GM12873 (cell line): ENCODE measurements around the gene THTPA.

Experiments used
- TF ChIP-seq, protein P1 (sequence below): IDR thresholded peaks from 2 replicates; pipeline ENCODE4 v1.5.1; 2012; ENCODE audit warnings: low read depth, mild to moderate bottlenecking, moderate library complexity, low read length, control low read depth; ENCODE audit not compliant: insufficient read depth; ENCODE audit errors: missing control alignments

Gene THTPA

GRCh38 chr14:23550131-23550811, 5.8 kb upstream of the THTPA start:
- TF ChIP-seq, protein P1, sequence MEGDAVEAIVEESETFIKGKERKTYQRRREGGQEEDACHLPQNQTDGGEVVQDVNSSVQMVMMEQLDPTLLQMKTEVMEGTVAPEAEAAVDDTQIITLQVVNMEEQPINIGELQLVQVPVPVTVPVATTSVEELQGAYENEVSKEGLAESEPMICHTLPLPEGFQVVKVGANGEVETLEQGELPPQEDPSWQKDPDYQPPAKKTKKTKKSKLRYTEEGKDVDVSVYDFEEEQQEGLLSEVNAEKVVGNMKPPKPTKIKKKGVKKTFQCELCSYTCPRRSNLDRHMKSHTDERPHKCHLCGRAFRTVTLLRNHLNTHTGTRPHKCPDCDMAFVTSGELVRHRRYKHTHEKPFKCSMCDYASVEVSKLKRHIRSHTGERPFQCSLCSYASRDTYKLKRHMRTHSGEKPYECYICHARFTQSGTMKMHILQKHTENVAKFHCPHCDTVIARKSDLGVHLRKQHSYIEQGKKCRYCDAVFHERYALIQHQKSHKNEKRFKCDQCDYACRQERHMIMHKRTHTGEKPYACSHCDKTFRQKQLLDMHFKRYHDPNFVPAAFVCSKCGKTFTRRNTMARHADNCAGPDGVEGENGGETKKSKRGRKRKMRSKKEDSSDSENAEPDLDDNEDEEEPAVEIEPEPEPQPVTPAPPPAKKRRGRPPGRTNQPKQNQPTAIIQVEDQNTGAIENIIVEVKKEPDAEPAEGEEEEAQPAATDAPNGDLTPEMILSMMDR: no peak

- TF ChIP-seq, protein P1: no peak
Observed at GRCh38 chr14:23550812-23551265, 5.2 kb upstream of the THTPA start.

- TF ChIP-seq, protein P1: no peak
Observed at GRCh38 chr14:23551266-23552028, 4.6 kb upstream of the THTPA start, which contains the start of gene ZFHX2. Gene ZFHX2 (minus strand): TSS chr14:23551765. CDS start chr14:23535325, 16,440 bp downstream.

DNA sequence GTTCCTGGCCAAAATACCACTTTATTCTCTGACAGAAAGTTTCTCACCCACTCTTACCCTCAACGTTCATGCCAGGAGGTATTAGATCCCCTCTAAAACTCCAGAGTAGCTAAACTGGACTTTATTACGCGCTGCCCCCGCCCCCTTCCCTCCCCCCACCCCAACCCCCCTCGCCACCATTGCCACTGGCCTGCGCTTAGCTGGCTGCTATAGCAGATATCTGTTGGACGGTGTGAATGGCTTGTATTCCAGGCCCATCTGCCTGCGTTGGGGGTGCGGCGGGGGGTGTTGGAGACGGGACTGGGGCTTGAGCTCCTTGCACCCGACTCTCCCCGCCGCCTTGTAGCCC, 564 bp upstream of the THTPA start:
- TF ChIP-seq, protein P1: no peak

- TF ChIP-seq, protein P1: no peak
Observed at GRCh38 chr14:23556700-23557440, 799 bp downstream of the THTPA start.

GRCh38 chr14:23557521-23557920, 1.4 kb downstream of the THTPA start:
- TF ChIP-seq, protein P1: no peak

- TF ChIP-seq, protein P1: no peak
Observed at GRCh38 chr14:23557946-23558345, 1.9 kb downstream of the THTPA start.
